ENCODE measurements around the gene NTM.

The NTM gene

DNA sequence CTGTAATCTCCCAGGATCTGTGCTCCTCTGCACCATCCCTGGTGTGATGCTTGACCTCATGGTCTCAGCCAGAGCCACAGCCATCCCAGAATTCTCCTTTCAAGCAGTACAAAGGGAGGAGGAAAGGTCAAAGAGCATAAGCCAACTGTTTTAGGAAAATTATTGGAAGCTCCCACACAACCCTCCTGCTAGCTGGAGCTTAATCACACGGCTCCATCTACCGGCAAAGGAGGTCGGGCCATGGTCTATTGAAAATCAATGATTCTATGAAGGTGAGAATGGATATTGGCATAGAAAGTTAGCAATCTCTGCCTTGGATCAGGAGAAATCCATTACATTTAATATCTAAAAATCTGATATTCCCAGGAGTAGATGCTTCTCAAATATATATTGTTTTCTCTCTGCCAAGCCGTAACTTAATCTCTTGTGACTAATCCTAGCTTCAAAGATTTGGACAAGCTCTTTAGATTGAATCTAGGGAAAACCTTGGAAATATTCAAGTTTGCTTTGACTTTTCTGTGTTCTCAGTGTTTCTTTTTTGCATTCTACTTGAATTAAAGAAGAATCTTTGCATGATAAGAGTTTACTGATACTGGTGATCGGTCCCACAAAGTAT, 259.6 kb downstream of the NTM start:
- no peaks in the 10 kb centered on the region for H3K36me3 ChIP-seq (ENCODE audit: low read depth)
- DNase-seq (ENCODE audit: low spot score) (no peak), ATAC-seq (ENCODE audit: low read depth) (no peak)
- H3K9me3 ChIP-seq (ENCODE audit: severe bottlenecking) = no peaks in the 10 kb centered on the region
- H3K4me3 ChIP-seq (ENCODE audit: severe bottlenecking) = no peak overlapping the region
- H3K27me3 ChIP-seq (ENCODE audit: insufficient read depth, poor library complexity, severe bottlenecking) = peaks cover 44% of the 10 kb centered on the region
- H3K27ac ChIP-seq (ENCODE audit: poor library complexity, severe bottlenecking) = no peak overlapping the region
- no peaks in the 10 kb centered on the region for H3K4me1 ChIP-seq (ENCODE audit: insufficient read depth, poor library complexity, severe bottlenecking)
- TF ChIP-seq, protein P1, sequence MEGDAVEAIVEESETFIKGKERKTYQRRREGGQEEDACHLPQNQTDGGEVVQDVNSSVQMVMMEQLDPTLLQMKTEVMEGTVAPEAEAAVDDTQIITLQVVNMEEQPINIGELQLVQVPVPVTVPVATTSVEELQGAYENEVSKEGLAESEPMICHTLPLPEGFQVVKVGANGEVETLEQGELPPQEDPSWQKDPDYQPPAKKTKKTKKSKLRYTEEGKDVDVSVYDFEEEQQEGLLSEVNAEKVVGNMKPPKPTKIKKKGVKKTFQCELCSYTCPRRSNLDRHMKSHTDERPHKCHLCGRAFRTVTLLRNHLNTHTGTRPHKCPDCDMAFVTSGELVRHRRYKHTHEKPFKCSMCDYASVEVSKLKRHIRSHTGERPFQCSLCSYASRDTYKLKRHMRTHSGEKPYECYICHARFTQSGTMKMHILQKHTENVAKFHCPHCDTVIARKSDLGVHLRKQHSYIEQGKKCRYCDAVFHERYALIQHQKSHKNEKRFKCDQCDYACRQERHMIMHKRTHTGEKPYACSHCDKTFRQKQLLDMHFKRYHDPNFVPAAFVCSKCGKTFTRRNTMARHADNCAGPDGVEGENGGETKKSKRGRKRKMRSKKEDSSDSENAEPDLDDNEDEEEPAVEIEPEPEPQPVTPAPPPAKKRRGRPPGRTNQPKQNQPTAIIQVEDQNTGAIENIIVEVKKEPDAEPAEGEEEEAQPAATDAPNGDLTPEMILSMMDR (IDR thresholded peaks at IDR 0.05; ENCODE audit: poor library complexity, severe bottlenecking) = no peak

GRCh38 chr11:131632971-131633370, 262.6 kb downstream of the NTM start:
- H3K9me3 ChIP-seq (ENCODE audit: severe bottlenecking) = no peaks in the 10 kb centered on the region
- DNase-seq (ENCODE audit: low spot score) = no peak
- H3K27ac ChIP-seq (ENCODE audit: poor library complexity, severe bottlenecking) = no peak overlapping the region
- H3K4me1 ChIP-seq (ENCODE audit: insufficient read depth, poor library complexity, severe bottlenecking) = no peaks in the 10 kb centered on the region
- H3K36me3 ChIP-seq (ENCODE audit: low read depth) = no peaks in the 10 kb centered on the region
- H3K4me3 ChIP-seq (ENCODE audit: severe bottlenecking) = no peak overlapping the region
- peaks cover 37% of the 10 kb centered on the region for H3K27me3 ChIP-seq (ENCODE audit: insufficient read depth, poor library complexity, severe bottlenecking)
- TF ChIP-seq, protein P1 (IDR thresholded peaks at IDR 0.05; ENCODE audit: poor library complexity, severe bottlenecking) = no peak
- ATAC-seq (ENCODE audit: low read depth) = no peak

GRCh38 chr11:131633921-131634715, 263.7 kb downstream of the NTM start:
- Histone ChIP-seq H3K27ac (ENCODE audit: poor library complexity, severe bottlenecking) (no peak overlapping the region), H3K9me3 (ENCODE audit: severe bottlenecking) (no peaks in the 10 kb centered on the region), H3K27me3 (ENCODE audit: insufficient read depth, poor library complexity, severe bottlenecking) (peaks cover 37% of the 10 kb centered on the region), H3K36me3 (ENCODE audit: low read depth) (no peaks in the 10 kb centered on the region), H3K4me3 (ENCODE audit: severe bottlenecking) (no peak overlapping the region), H3K4me1 (ENCODE audit: insufficient read depth, poor library complexity, severe bottlenecking) (no peaks in the 10 kb centered on the region)
- TF ChIP-seq, protein P1 (IDR thresholded peaks at IDR 0.05; ENCODE audit: poor library complexity, severe bottlenecking) = no peak
- DNase-seq (ENCODE audit: low spot score) (no peak), ATAC-seq (ENCODE audit: low read depth) (no peak)

DNA sequence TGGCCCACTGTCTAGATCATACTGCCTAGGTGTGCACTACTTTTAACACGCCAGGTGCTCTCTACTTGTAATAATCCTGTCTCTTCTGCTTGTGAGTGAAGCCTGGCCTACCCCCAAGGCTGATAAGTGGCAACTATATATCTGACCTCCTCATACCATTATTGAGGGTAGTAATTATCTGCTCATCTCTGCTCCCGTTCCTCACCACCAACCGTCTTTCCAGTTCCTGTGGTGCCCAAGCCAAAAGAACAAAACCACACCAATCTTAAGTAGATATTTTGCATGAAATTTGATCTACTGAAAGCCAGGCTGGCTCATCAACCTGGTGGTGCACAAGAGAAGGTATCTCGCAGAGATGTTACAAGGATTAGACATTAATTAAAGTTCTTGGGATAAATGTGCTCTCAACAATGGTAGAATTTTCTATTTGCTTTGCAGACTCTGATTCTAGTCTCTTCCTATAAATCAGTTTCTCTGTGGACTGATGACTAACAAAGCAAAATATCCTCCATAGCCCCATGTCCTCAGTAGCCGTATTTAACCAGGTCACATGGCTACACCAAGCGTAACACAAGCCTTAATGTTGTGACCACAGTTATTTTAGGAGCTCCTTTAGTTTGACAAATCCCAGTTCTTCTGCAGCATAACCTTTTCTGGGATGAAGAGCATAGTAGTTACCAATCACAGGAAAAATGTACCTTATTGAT, 267.2 kb downstream of the NTM start:
- H3K4me3 ChIP-seq (ENCODE audit: severe bottlenecking) = no peak overlapping the region
- H3K27ac ChIP-seq (ENCODE audit: poor library complexity, severe bottlenecking) = no peak overlapping the region
- no peaks in the 10 kb centered on the region for H3K9me3 ChIP-seq (ENCODE audit: severe bottlenecking)
- H3K4me1 ChIP-seq (ENCODE audit: insufficient read depth, poor library complexity, severe bottlenecking) = no peaks in the 10 kb centered on the region
- H3K27me3 ChIP-seq (ENCODE audit: insufficient read depth, poor library complexity, severe bottlenecking) = peaks cover 12% of the 10 kb centered on the region
- DNase-seq (ENCODE audit: low spot score) (no peak), ATAC-seq (ENCODE audit: low read depth) (no peak)
- H3K36me3 ChIP-seq (ENCODE audit: low read depth) = no peaks in the 10 kb centered on the region
- TF ChIP-seq, protein P1 (IDR thresholded peaks at IDR 0.05; ENCODE audit: poor library complexity, severe bottlenecking) = no peak
